GM23338 (cell line): ENCODE data around the gene CTNNA2.

Experiments
- CTCF ChIP-seq, 2 experiments: fragments of 200-600 bp in 1 of 2; sonication (generic) in 1 of 2; conservative IDR thresholded peaks; 2 replicates each; pipeline versions ENCODE4 v1.5.1 to v1.6.1; 2016 to 2017; ENCODE audit warnings: antibody characterized with exemption in 2 of 2, low read depth in 2 of 2, mild to moderate bottlenecking in 2 of 2, moderate library complexity in 1 of 2
- ETS1 ChIP-seq: IDR thresholded peaks from 2 replicates; pipeline ENCODE4 v1.6.1; 2016; ENCODE audit warnings: antibody characterized with exemption
- EZH2 ChIP-seq: fragments of 200-600 bp; sonication (generic); IDR thresholded peaks from one replicate; pipeline ENCODE4 v1.8.0; 2017; ENCODE audit warnings: antibody characterized with exemption, mild to moderate bottlenecking, low read depth; ENCODE audit not compliant: unreplicated experiment
- POLR2AphosphoS5 ChIP-seq: IDR thresholded peaks from 2 replicates; pipeline ENCODE4 v1.6.1; 2016; ENCODE audit warnings: antibody characterized with exemption, low read depth
- REST ChIP-seq: IDR thresholded peaks from one replicate; pipeline ENCODE4 v1.6.1; 2018; ENCODE audit warnings: antibody characterized with exemption; ENCODE audit not compliant: unreplicated experiment

- TF ChIP-seq CTCF (conservative IDR thresholded peaks at IDR 0.05; ENCODE audit: low read depth in 2 of 2) (peak; percentile 49 to 62), EZH2 (no peak), REST (no peak), ETS1 (no peak), POLR2AphosphoS5 (no peak)
These were observed 397.8 kb downstream of the CTNNA2 start for GRCh38 chr2:79910643-79911042.
